GM23338 (cell line): Measurements from ENCODE around the gene PIGA.
"Not testable (repeated sequence)": the region's sequence is repeated elsewhere in the genome, so short reads cannot be mapped to it uniquely, and the experiment has no call there.

Source experiments
- CTCF ChIP-seq, 2 experiments: fragments of 200-600 bp in 1 of 2; sonication (generic) in 1 of 2; conservative IDR thresholded peaks; 2 replicates each; pipeline versions ENCODE4 v1.5.1 to v1.6.1; 2016 to 2017; ENCODE audit warnings: antibody characterized with exemption in 2 of 2, low read depth in 2 of 2, mild to moderate bottlenecking in 2 of 2, moderate library complexity in 1 of 2
- EZH2 ChIP-seq: fragments of 200-600 bp; sonication (generic); IDR thresholded peaks from one replicate; pipeline ENCODE4 v1.8.0; 2017; ENCODE audit warnings: antibody characterized with exemption, mild to moderate bottlenecking, low read depth; ENCODE audit not compliant: unreplicated experiment
- EZH2phosphoT487 ChIP-seq: fragments of 200-600 bp; sonication (generic); IDR thresholded peaks from one replicate; pipeline ENCODE4 v1.8.1; 2018; ENCODE audit warnings: antibody characterized with exemption; ENCODE audit not compliant: unreplicated experiment
- JUNB ChIP-seq: IDR thresholded peaks from one replicate; pipeline ENCODE4 v1.6.1; 2016; ENCODE audit warnings: antibody characterized with exemption; ENCODE audit not compliant: unreplicated experiment
- NANOG ChIP-seq: IDR thresholded peaks from 2 replicates; pipeline ENCODE4 v1.6.1; 2016; ENCODE audit warnings: antibody characterized with exemption, borderline replicate concordance
- POLR2AphosphoS5 ChIP-seq: IDR thresholded peaks from 2 replicates; pipeline ENCODE4 v1.6.1; 2016; ENCODE audit warnings: antibody characterized with exemption, low read depth
- REST ChIP-seq: IDR thresholded peaks from one replicate; pipeline ENCODE4 v1.6.1; 2018; ENCODE audit warnings: antibody characterized with exemption; ENCODE audit not compliant: unreplicated experiment

DNA sequence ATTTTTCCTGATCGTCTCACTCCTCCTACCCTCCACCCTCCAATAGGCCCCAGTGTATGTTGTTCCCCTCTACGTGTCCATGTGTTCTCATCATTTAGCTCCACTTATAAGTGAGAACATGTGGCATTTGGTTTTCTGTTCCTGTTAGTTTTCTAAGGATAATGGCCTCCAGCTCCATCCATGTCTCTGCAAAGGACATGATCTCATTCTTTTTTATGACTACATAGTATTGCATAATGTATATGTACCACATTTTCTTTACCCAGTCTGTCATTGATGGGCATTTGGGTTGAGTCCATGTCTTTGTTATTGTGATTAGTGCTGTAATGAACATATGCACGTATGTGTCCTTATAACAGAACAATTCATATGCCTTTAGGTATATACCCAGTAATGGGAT lies 29.4 kb downstream of the PIGA start:
- not testable (repeated sequence) for TF ChIP-seq REST; CTCF (conservative IDR thresholded peaks at IDR 0.05; ENCODE audit: low read depth in 2 of 2); EZH2phosphoT487; POLR2AphosphoS5; EZH2; JUNB; NANOG
